Mesothelial cell of epicardium (in vitro differentiated cells): ENCODE results near the gene USB1. TPM values are rescaled to one million over a fixed set of nuclear protein-coding genes. Genes with fewer than 3 reads are reported as not detected.

Experiments used
- DNase-seq, 2 experiments: peaks; one replicate each; pipeline ENCODE4 v3.0.0; 2021; ENCODE audit warnings: low spot score in 2 of 2; ENCODE audit not compliant: unreplicated experiment in 2 of 2
- H3K27ac Mint-ChIP-seq: 2 replicates; pipeline ENCODE4 v1.8.0; 2021; ENCODE audit warnings: mixed read lengths
- H3K27me3 Mint-ChIP-seq: 2 replicates; pipeline ENCODE4 v1.8.0; 2021; ENCODE audit warnings: low read depth, mixed read lengths
- H3K36me3 Mint-ChIP-seq: 2 replicates; pipeline ENCODE4 v1.8.0; 2021; ENCODE audit warnings: mixed read lengths
- H3K4me1 Mint-ChIP-seq: 2 replicates; pipeline ENCODE4 v1.8.0; 2021; ENCODE audit warnings: mixed read lengths
- H3K4me3 Mint-ChIP-seq: 2 replicates; pipeline ENCODE4 v1.8.0; 2021; ENCODE audit warnings: mild to moderate bottlenecking, moderate library complexity, mixed read lengths
- H3K9me3 Mint-ChIP-seq: 2 replicates; pipeline ENCODE4 v1.8.0; 2021; ENCODE audit warnings: mixed read lengths
- CTCF ChIP-seq: fragments of 200-600 bp; sonication (generic); IDR thresholded peaks from one replicate; pipeline ENCODE4 v1.5.0; 2021; ENCODE audit warnings: antibody characterized with exemption; ENCODE audit not compliant: unreplicated experiment
- total RNA-seq: library from RNA; stranded (reverse); gene quantifications from 3 replicates; pipeline ENCODE4 v1.2.1, GENCODE V29; 2021

The USB1 gene
- total RNA-seq, 1 donor from 2014 or later, result 38.3 TPM

- no peak for DNase-seq
- no peak for TF ChIP-seq CTCF
- Mint-ChIP-seq H3K36me3 (no peaks in the 10 kb centered on the region), H3K9me3 (no peaks in the 10 kb centered on the region), H3K27me3 (no peaks in the 10 kb centered on the region), H3K27ac (no peak overlapping the region), H3K4me3 (no peak overlapping the region), H3K4me1 (peaks cover 8% of the 10 kb centered on the region)
Observed at GRCh38 chr16:58054289-58054688, 53.1 kb downstream of the USB1 start.

GRCh38 chr16:58056580-58056979 lies 55.4 kb downstream of the USB1 start:
- H3K4me1 Mint-ChIP-seq, result peaks cover 3% of the 10 kb centered on the region
- DNase-seq, result no peak
- H3K9me3 Mint-ChIP-seq, result no peaks in the 10 kb centered on the region
- H3K36me3 Mint-ChIP-seq, result no peaks in the 10 kb centered on the region
- no peak overlapping the region for H3K27ac Mint-ChIP-seq
- H3K27me3 Mint-ChIP-seq, result no peaks in the 10 kb centered on the region
- no peak overlapping the region for H3K4me3 Mint-ChIP-seq
- TF ChIP-seq CTCF, result no peak

GRCh38 chr16:58057121-58057520 lies 55.9 kb downstream of the USB1 start:
- Mint-ChIP-seq H3K9me3 (no peaks in the 10 kb centered on the region), H3K36me3 (no peaks in the 10 kb centered on the region), H3K4me1 (peaks cover 3% of the 10 kb centered on the region), H3K4me3 (no peak overlapping the region), H3K27ac (no peak overlapping the region), H3K27me3 (no peaks in the 10 kb centered on the region)
- no peak for DNase-seq
- TF ChIP-seq CTCF, result no peak

GRCh38 chr16:58057784-58058183 lies 56.6 kb downstream of the USB1 start:
- no peak for DNase-seq
- H3K9me3 Mint-ChIP-seq, result no peaks in the 10 kb centered on the region
- peaks cover 3% of the 10 kb centered on the region for H3K4me1 Mint-ChIP-seq
- TF ChIP-seq CTCF, result no peak
- H3K4me3 Mint-ChIP-seq, result no peak overlapping the region
- H3K36me3 Mint-ChIP-seq, result no peaks in the 10 kb centered on the region
- no peaks in the 10 kb centered on the region for H3K27me3 Mint-ChIP-seq
- no peak overlapping the region for H3K27ac Mint-ChIP-seq

- H3K9me3 Mint-ChIP-seq, result no peaks in the 10 kb centered on the region
- H3K4me1 Mint-ChIP-seq, result peaks cover 2% of the 10 kb centered on the region
- no peak for TF ChIP-seq CTCF
- no peaks in the 10 kb centered on the region for H3K27me3 Mint-ChIP-seq
- DNase-seq, result no peak
- no peak overlapping the region for H3K27ac Mint-ChIP-seq
- no peak overlapping the region for H3K4me3 Mint-ChIP-seq
- H3K36me3 Mint-ChIP-seq, result no peaks in the 10 kb centered on the region
Observed at GRCh38 chr16:58062821-58063220, 61.6 kb downstream of the USB1 start.
